Measurements from ENCODE around the gene LNPEP. TPM values are rescaled to one million over a fixed set of nuclear protein-coding genes. Genes with fewer than 3 reads are reported as not detected.

LNPEP gene
- total RNA-seq, 3 donors from 2014 or later, result 64.6 to 71.2 (median 65.1) TPM

- Histone ChIP-seq H3K4me3 (no peak overlapping the region), H3K27me3 (no peaks in the 10 kb centered on the region), H3K27ac (no peak overlapping the region), H3K9me3 (no peaks in the 10 kb centered on the region), H3K36me3 (no peaks in the 10 kb centered on the region), H3K4me1 (no peaks in the 10 kb centered on the region)
- TF ChIP-seq POLR2A (IDR thresholded peaks at IDR 0.05), result no peak
- no peak for TF ChIP-seq POLR2AphosphoS5 (IDR thresholded peaks at IDR 0.05)
- no peak for TF ChIP-seq CTCF (IDR thresholded peaks at IDR 0.05)
- DNase-seq (ENCODE audit: low spot score in 2 of 2), result no peak
- intact Hi-C loops (cut with DNase I; ENCODE audit: low total_unique reads), result no loop called here
Observed at GRCh38 chr5:97037819-97038218, 101.9 kb downstream of the LNPEP start.

- H3K36me3 ChIP-seq, result no peaks in the 10 kb centered on the region
- no peaks in the 10 kb centered on the region for H3K4me1 ChIP-seq
- intact Hi-C loops (cut with DNase I; ENCODE audit: low total_unique reads), result no loop called here
- H3K4me3 ChIP-seq, result no peak overlapping the region
- DNase-seq (ENCODE audit: low spot score in 2 of 2), result no peak
- TF ChIP-seq POLR2A (IDR thresholded peaks at IDR 0.05) (no peak), CTCF (IDR thresholded peaks at IDR 0.05) (no peak), POLR2AphosphoS5 (IDR thresholded peaks at IDR 0.05) (no peak)
- H3K9me3 ChIP-seq, result no peaks in the 10 kb centered on the region
- H3K27me3 ChIP-seq, result no peaks in the 10 kb centered on the region
- H3K27ac ChIP-seq, result no peak overlapping the region
Observed at GRCh38 chr5:97041239-97041638, 105.4 kb downstream of the LNPEP start.

GRCh38 chr5:97042996-97043395 lies 107.1 kb downstream of the LNPEP start:
- no peak for TF ChIP-seq POLR2A (IDR thresholded peaks at IDR 0.05)
- no peak for TF ChIP-seq POLR2AphosphoS5 (IDR thresholded peaks at IDR 0.05)
- TF ChIP-seq CTCF (IDR thresholded peaks at IDR 0.05), result no peak
- no peaks in the 10 kb centered on the region for H3K4me1 ChIP-seq
- no peak overlapping the region for H3K4me3 ChIP-seq
- no peaks in the 10 kb centered on the region for H3K27me3 ChIP-seq
- no peak overlapping the region for H3K27ac ChIP-seq
- no peaks in the 10 kb centered on the region for H3K36me3 ChIP-seq
- no peaks in the 10 kb centered on the region for H3K9me3 ChIP-seq
- intact Hi-C loops (cut with DNase I; ENCODE audit: low total_unique reads), result no loop called here
- no peak for DNase-seq (ENCODE audit: low spot score in 2 of 2)

- intact Hi-C loops (cut with DNase I; ENCODE audit: low total_unique reads), result no loop called here
Observed at GRCh38 chr5:97043511-97043910, 107.6 kb downstream of the LNPEP start.

GRCh38 chr5:97044052-97044451 lies 108.2 kb downstream of the LNPEP start:
- no peaks in the 10 kb centered on the region for H3K4me1 ChIP-seq
- H3K4me3 ChIP-seq, result no peak overlapping the region
- no peaks in the 10 kb centered on the region for H3K9me3 ChIP-seq
- H3K36me3 ChIP-seq, result no peaks in the 10 kb centered on the region
- TF ChIP-seq POLR2AphosphoS5 (IDR thresholded peaks at IDR 0.05) (no peak), CTCF (IDR thresholded peaks at IDR 0.05) (no peak), POLR2A (IDR thresholded peaks at IDR 0.05) (no peak)
- no peak overlapping the region for H3K27ac ChIP-seq
- intact Hi-C loops (cut with DNase I; ENCODE audit: low total_unique reads), result no loop called here
- H3K27me3 ChIP-seq, result no peaks in the 10 kb centered on the region
- DNase-seq (ENCODE audit: low spot score in 2 of 2), result no peak

More at GRCh38 chr5:97043511-97043910, 107.6 kb downstream of the LNPEP start:
- no peaks in the 10 kb centered on the region for H3K36me3 ChIP-seq
- DNase-seq (ENCODE audit: low spot score in 2 of 2), result no peak
- H3K4me1 ChIP-seq, result no peaks in the 10 kb centered on the region
- no peaks in the 10 kb centered on the region for H3K27me3 ChIP-seq
- no peaks in the 10 kb centered on the region for H3K9me3 ChIP-seq
- TF ChIP-seq CTCF (IDR thresholded peaks at IDR 0.05) (no peak), POLR2A (IDR thresholded peaks at IDR 0.05) (no peak), POLR2AphosphoS5 (IDR thresholded peaks at IDR 0.05) (no peak)
- no peak overlapping the region for H3K4me3 ChIP-seq
- H3K27ac ChIP-seq, result no peak overlapping the region

Measured in breast epithelium (tissue), 4 donors.